ENCODE results near the gene TSC1.

DNA sequence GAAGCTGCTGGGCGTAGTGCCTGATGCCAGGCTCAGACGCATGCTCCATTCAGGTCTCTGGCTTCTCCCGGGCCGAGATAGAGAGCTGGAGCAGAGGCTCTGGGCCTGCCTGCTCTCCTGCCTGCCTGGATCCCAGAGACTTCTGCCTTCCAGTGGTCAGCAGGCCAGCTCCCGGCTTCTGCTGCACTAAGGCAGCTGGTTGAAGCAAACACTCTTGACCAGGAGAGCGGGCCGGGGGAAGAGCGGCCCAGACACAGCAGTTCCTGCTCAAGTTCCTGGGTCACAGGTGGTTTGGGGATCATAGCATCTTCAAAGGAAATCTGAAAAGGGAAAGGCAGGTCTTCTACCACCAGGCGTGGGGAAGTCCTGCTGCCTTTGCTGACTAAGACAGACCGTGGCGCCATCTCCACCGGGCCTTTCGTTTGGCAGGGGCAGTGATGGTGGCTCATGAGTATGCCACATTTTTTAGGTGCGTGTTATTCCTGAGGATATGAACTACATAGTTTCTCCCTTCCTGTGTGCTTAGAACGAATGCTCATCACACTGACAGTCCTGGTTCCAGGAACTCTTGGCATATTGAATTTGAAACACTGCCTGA, 97.4 kb downstream of the TSC1 start:
- TF ChIP-seq EZH2 (IDR thresholded peaks at IDR 0.05; ENCODE audit: insufficient read depth, poor library complexity, severe bottlenecking) (no peak), EZH2phosphoT487 (IDR thresholded peaks at IDR 0.05; ENCODE audit: insufficient read depth, low read depth) (no peak)

All from GM23248 (cell line).